Small intestine (tissue), 7 donors: ENCODE results near the gene CDH18. TPM values are rescaled to one million over a fixed set of nuclear protein-coding genes. Genes with fewer than 3 reads are reported as not detected.

Source experiments
- DNase-seq, 2 donors: peaks; one replicate each; pipeline versions ENCODE4 v3.0.0 to v3.0.0-alpha.2; 2013
- FAIRE-seq: peaks from 2 replicates; lab custom pipeline; 2012; peaks lifted over from hg19 to GRCh38; lab: Jason Lieb, UNC
- H3K27ac ChIP-seq, 3 donors: one replicate each; pipeline ENCODE4 v1.5.1; 2013; ENCODE audit warnings: low read length in 2 of 3, mild to moderate bottlenecking in 2 of 3, control low read depth in 1 of 3, inconsistent platforms in 1 of 3, low read depth in 1 of 3, moderate library complexity in 1 of 3
- H3K27me3 ChIP-seq, 3 donors: one replicate each; pipeline ENCODE4 v1.6.1; 2013; ENCODE audit warnings: low read length in 3 of 3, inconsistent platforms in 1 of 3; ENCODE audit not compliant: control insufficient read depth in 3 of 3, insufficient read depth in 3 of 3
- H3K36me3 ChIP-seq, 3 donors: one replicate each; pipeline ENCODE4 v1.6.1; 2013; ENCODE audit warnings: low read length in 3 of 3, inconsistent platforms in 1 of 3, low read depth in 1 of 3, mild to moderate bottlenecking in 1 of 3, moderate library complexity in 1 of 3; ENCODE audit not compliant: control insufficient read depth in 3 of 3, insufficient read depth in 2 of 3
- H3K4me1 ChIP-seq, 3 donors: one replicate each; pipeline ENCODE4 v1.6.1; 2013; ENCODE audit warnings: low read length in 2 of 3, inconsistent platforms in 1 of 3, low read depth in 1 of 3, mild to moderate bottlenecking in 1 of 3, moderate library complexity in 1 of 3; ENCODE audit not compliant: control insufficient read depth in 3 of 3, insufficient read depth in 2 of 3
- H3K4me3 ChIP-seq, 3 donors: one replicate each; pipeline ENCODE4 v1.5.1; 2013; ENCODE audit warnings: low read length in 3 of 3, control low read depth in 1 of 3, inconsistent platforms in 1 of 3, low read depth in 1 of 3, mild to moderate bottlenecking in 1 of 3, moderate library complexity in 1 of 3
- H3K9me3 ChIP-seq, 2 donors: one replicate each; pipeline ENCODE4 v1.6.1; 2013; ENCODE audit warnings: low read depth in 1 of 2, low read length in 1 of 2; ENCODE audit not compliant: control insufficient read depth in 2 of 2, insufficient read depth in 1 of 2
- WGBS, 3 donors: extraction: QIAGEN DNeasy Blood & Tissue Kit; methylation state at CpG; one replicate each; pipeline ENCODE4 v1.1.7; 2013; 5-methylcytosine and 5-hydroxymethylcytosine counted together
- polyA plus RNA-seq, 4 donors: library from polyadenylated mRNA; stranded (reverse) in 3 of 4; unstranded in 1 of 4; fragments of 200-250 nt in 3 of 4; fragments of 120-200 nt in 1 of 4; gene quantifications; one replicate each; pipeline versions ENCODE4 v1.2.1 to v1.2.3, GENCODE V29; 2013
- donor health status: healthy with polysubstance abuse.
- donor health status: control.
- donor health status: control.
- donor health status: Bipolar disorder and iron deficiency.
- donor health status: healthy.

CDH18 gene
- polyA plus RNA-seq, 4 donors: 0.09 to 0.68 TPM; not detected in 2

- no peak for FAIRE-seq
- Histone ChIP-seq H3K9me3 (peaks cover 0 to 10% of the 10 kb centered on the region in 2 donors), H3K27ac (no peak overlapping the region), H3K4me1 (no peaks in the 10 kb centered on the region), H3K36me3 (no peaks in the 10 kb centered on the region), H3K4me3 (no peak overlapping the region), H3K27me3 (no peaks in the 10 kb centered on the region)
- WGBS, 3 donors: 68 to 97% (median 83%) methylated on average over 1 of the region's 1 CpG
- no peak for DNase-seq
Measured at GRCh38 chr5:20023686-20024180, 35.7 kb upstream of the CDH18 start.

DNA sequence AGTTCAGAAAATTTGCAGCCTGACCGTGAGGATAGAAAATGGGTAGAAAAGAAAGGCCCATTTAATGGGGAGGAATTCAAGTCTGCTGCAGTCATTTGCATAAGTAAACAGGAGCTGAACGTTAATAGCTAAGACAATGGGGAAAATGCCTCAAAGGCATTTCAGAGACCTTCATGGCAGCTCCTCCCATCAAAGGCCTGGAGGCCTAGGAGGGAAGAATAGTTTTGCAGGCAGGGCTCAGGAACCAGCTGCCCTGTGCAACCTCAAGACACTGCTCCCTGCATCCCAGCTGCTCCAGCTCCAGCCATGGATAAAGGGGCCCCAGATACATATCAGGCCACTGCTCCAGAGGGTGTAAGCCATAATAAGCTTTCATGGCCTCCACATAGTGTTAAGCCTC lies 32.2 kb upstream of the CDH18 start:
- Histone ChIP-seq H3K4me1 (no peaks in the 10 kb centered on the region), H3K36me3 (no peaks in the 10 kb centered on the region), H3K9me3 (peaks cover 0 to 10% of the 10 kb centered on the region in 2 donors), H3K4me3 (no peak overlapping the region), H3K27ac (no peak overlapping the region), H3K27me3 (no peaks in the 10 kb centered on the region)
- WGBS, 3 donors: 64 to 74% (median 68%) methylated on average over 2 of the region's 2 CpGs
- DNase-seq (no peak), FAIRE-seq (no peak)

- Histone ChIP-seq H3K4me3 (no peak overlapping the region), H3K27me3 (no peaks in the 10 kb centered on the region), H3K36me3 (no peaks in the 10 kb centered on the region), H3K4me1 (no peaks in the 10 kb centered on the region), H3K9me3 (peaks cover 0 to 10% of the 10 kb centered on the region in 2 donors), H3K27ac (no peak overlapping the region)
- DNase-seq (no peak), FAIRE-seq (no peak)
- WGBS, 3 donors: 83 to 92% (median 83%) methylated on average over 1 of the region's 1 CpG
Measured at GRCh38 chr5:20017021-20017420, 29.0 kb upstream of the CDH18 start.

DNA sequence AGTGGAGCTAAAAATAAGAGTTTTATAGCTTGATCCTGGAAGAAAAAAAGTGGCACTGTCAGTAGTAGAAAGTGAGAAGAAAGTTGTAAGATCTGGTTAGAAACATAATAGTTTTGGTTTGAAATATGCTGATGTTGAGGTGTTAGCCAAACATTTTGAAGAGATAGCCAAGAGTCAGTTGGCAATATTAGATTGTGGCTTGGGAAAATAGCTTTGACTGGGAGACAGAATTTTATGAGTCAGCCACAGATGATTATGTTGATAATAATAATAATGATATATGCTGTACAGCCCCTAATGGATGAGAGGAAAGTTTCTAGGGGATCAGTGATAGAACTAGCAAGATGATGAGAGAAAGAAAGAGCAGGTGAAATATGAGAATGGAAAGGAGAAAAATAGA lies 12.4 kb upstream of the CDH18 start:
- no peaks in the 10 kb centered on the region for H3K4me1 ChIP-seq
- no peak for FAIRE-seq
- no peaks in the 10 kb centered on the region for H3K9me3 ChIP-seq
- no peak overlapping the region for H3K4me3 ChIP-seq
- H3K27ac ChIP-seq: no peak overlapping the region
- no peaks in the 10 kb centered on the region for H3K36me3 ChIP-seq
- no peak for DNase-seq
- no peaks in the 10 kb centered on the region for H3K27me3 ChIP-seq

- DNase-seq: no peak
- no peaks in the 10 kb centered on the region for H3K4me1 ChIP-seq
- WGBS, 3 donors: 26 to 33% (median 26%) methylated on average over 12 of the region's 12 CpGs
- H3K9me3 ChIP-seq: no peaks in the 10 kb centered on the region
- H3K27me3 ChIP-seq: no peaks in the 10 kb centered on the region
- FAIRE-seq: no peak
- H3K36me3 ChIP-seq: no peaks in the 10 kb centered on the region
- peak overlapping the region in 1 of 3 donors; percentile 32 for H3K4me3 ChIP-seq
- H3K27ac ChIP-seq: no peak overlapping the region
Measured at GRCh38 chr5:19988457-19988856, 457 bp upstream of the CDH18 start.

DNA sequence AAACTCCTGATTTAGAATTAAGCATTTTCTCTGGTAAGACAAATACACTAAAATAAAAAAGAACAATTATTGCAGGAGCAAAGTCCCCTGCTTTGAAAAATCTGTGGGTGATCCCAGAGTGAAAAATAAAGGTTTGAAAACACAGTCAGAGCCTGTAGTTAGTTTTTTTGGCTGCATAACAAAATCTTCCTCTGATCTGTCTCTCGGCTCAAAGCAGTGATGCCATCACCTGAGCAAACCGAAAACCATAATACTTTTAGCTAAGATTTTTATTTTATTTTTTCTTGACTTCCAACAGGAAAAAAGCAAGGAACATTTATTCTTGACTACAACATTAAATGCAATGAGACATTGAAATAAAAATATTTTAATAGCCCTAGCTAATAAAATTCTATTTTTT lies 1.2 kb downstream of the CDH18 start:
- Histone ChIP-seq H3K4me3 (no peak overlapping the region), H3K4me1 (no peaks in the 10 kb centered on the region), H3K36me3 (no peaks in the 10 kb centered on the region), H3K27ac (no peak overlapping the region), H3K9me3 (no peaks in the 10 kb centered on the region), H3K27me3 (no peaks in the 10 kb centered on the region)
- 75 to 82% (median 79%) methylated on average over 2 of the region's 2 CpGs for WGBS, 3 donors
- DNase-seq (no peak), FAIRE-seq (no peak)

DNA sequence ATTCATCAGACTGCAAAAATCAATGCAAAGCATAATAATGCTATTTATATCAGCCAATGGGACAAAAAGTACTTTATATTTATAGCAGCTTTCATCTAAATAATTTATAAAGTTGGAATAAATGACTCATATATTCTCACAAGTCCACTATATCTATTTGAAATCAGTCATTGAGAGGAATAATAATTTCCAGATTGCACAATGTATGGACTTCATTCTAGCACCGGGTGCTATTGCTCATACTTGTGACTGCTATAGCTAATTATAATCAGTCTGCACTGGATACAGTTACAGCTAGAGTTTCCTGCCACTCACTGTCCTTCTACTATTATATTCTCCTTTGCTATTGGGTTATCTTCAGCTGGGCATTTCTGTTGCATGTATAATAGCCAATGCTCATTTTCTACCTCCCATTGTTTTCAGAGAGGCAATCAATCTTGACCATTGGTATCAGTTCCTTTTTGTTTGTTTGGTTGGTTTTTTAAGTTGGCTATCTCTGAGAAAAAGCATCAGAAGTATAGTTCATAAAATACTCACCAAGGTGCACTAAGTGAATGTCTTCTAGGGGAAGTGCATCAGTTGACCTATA lies 1.9 kb downstream of the CDH18 start:
- FAIRE-seq (no peak), DNase-seq (no peak)
- no peak overlapping the region for H3K27ac ChIP-seq
- H3K9me3 ChIP-seq: no peaks in the 10 kb centered on the region
- no peaks in the 10 kb centered on the region for H3K4me1 ChIP-seq
- no peaks in the 10 kb centered on the region for H3K27me3 ChIP-seq
- WGBS, 3 donors: 59 to 67% (median 61%) methylated on average over 1 of the region's 1 CpG
- H3K36me3 ChIP-seq: no peaks in the 10 kb centered on the region
- no peak overlapping the region for H3K4me3 ChIP-seq

GRCh38 chr5:19978476-19978875 lies 9.5 kb downstream of the CDH18 start:
- no peak for DNase-seq
- FAIRE-seq: no peak
- no peak overlapping the region for H3K4me3 ChIP-seq
- H3K27me3 ChIP-seq: no peaks in the 10 kb centered on the region
- no peaks in the 10 kb centered on the region for H3K4me1 ChIP-seq
- peaks cover 0 to 1% of the 10 kb centered on the region in 2 donors for H3K9me3 ChIP-seq
- H3K36me3 ChIP-seq: no peaks in the 10 kb centered on the region
- 64 to 84% (median 82%) methylated on average over 1 to 2 of the region's 2 CpGs for WGBS, 3 donors
- no peak overlapping the region for H3K27ac ChIP-seq

- no peaks in the 10 kb centered on the region for H3K4me1 ChIP-seq
- WGBS, 3 donors: 38 to 47% (median 45%) methylated on average over 2 of the region's 2 CpGs
- peaks cover 0 to 1% of the 10 kb centered on the region in 2 donors for H3K9me3 ChIP-seq
- DNase-seq (no peak), FAIRE-seq (no peak)
- H3K27me3 ChIP-seq: no peaks in the 10 kb centered on the region
- no peaks in the 10 kb centered on the region for H3K36me3 ChIP-seq
- H3K27ac ChIP-seq: no peak overlapping the region
- no peak overlapping the region for H3K4me3 ChIP-seq
Measured at GRCh38 chr5:19977099-19977498, 10.9 kb downstream of the CDH18 start.
